Thyroid gland (tissue), 4 donors: ENCODE data around the gene LRRC7. TPM values are rescaled to one million over a fixed set of nuclear protein-coding genes. Genes with fewer than 3 reads are reported as not detected.
A peak's percentile ranks its signal among the peaks of the same experiment; 100 is the strongest.
"Not testable (repeated sequence)": the region's sequence is repeated elsewhere in the genome, so short reads cannot be mapped to it uniquely, and the experiment has no call there.

ENCODE experiments used
- DNase-seq, 2 donors: peaks; one replicate each; pipeline ENCODE4 v3.0.0-alpha.2; 2019
- H3K27ac ChIP-seq, 3 donors: fragments of 200-600 bp; sonication (generic); 1 replicate in 2 of 3; 2 replicates in 1 of 3; pipeline ENCODE4 v1.5.1; 2016 to 2019; ENCODE audit warnings: mild to moderate bottlenecking in 1 of 3, moderate library complexity in 1 of 3
- H3K27me3 ChIP-seq: fragments of 200-600 bp; sonication (generic); one replicate; pipeline ENCODE4 v1.5.1; 2019
- H3K36me3 ChIP-seq, 2 donors: fragments of 200-600 bp; sonication (generic); one replicate each; pipeline ENCODE4 v1.5.1; 2016 to 2019
- H3K4me1 ChIP-seq, 2 donors: fragments of 200-600 bp; sonication (generic); one replicate each; pipeline ENCODE4 v1.5.1; 2017 to 2019
- H3K4me3 ChIP-seq, 3 donors: fragments of 200-600 bp; sonication (generic); replicated peaks in 1 of 3; 1 replicate in 2 of 3; 2 replicates in 1 of 3; pipeline ENCODE4 v1.5.1; 2016; ENCODE audit warnings: mild to moderate bottlenecking in 1 of 3
- H3K9me3 ChIP-seq: fragments of 200-600 bp; sonication (generic); one replicate; pipeline ENCODE4 v1.5.1; 2017
- CTCF ChIP-seq, 6 experiments: fragments of 200-600 bp in 3 of 6; fragments of 450-650 bp in 3 of 6; sonication (generic) in 3 of 6; IDR thresholded peaks; one replicate each; pipeline ENCODE4 v1.5.1; 2016 to 2019; ENCODE audit warnings: antibody characterized with exemption in 6 of 6, mild to moderate bottlenecking in 2 of 6, inconsistent platforms in 1 of 6, moderate library complexity in 1 of 6
- POLR2A ChIP-seq, 2 donors: fragments of 450-650 bp; IDR thresholded peaks; one replicate each; pipeline ENCODE4 v1.6.1; 2017; ENCODE audit warnings: antibody characterized with exemption in 2 of 2, mild to moderate bottlenecking in 2 of 2, moderate library complexity in 1 of 2
- WGBS, 2 donors: methylation state at CpG; one replicate each; pipeline ENCODE4 v1.1.5; 2017; 5-methylcytosine and 5-hydroxymethylcytosine counted together
- intact Hi-C: fragments of 100-400 bp; cut with DNase I; formaldehyde crosslinking; loops from one replicate; pipeline ENCODE4 v1.15.1; 2023
- total RNA-seq, 4 donors: library from RNA; depleted of rRNA; stranded (reverse); fragments of >200 nt; gene quantifications; one replicate each; pipeline ENCODE4 v1.2.3, GENCODE V29; 2016

The LRRC7 gene
- total RNA-seq, 4 donors from 2014 or later = 7.9 to 31.7 (median 18.7) TPM

GRCh38 chr1:69711190-69711930 lies 143.6 kb downstream of the LRRC7 start:
- Histone ChIP-seq H3K4me3 (no peak overlapping the region), H3K27me3 (no peaks in the 10 kb centered on the region), H3K9me3 (no peaks in the 10 kb centered on the region), H3K36me3 (no peaks in the 10 kb centered on the region), H3K4me1 (peaks cover 11 to 27% of the 10 kb centered on the region in 2 donors), H3K27ac (no peak overlapping the region)
- intact Hi-C loops = no loop called here
- WGBS, 2 donors = 83 to 84% methylated on average over 4 of the region's 4 CpGs
- DNase-seq = no peak
- TF ChIP-seq CTCF (IDR thresholded peaks at IDR 0.05) = no peak
- no peak for TF ChIP-seq POLR2A (IDR thresholded peaks at IDR 0.05)

- H3K4me3 ChIP-seq, H3K36me3 ChIP-seq, H3K9me3 ChIP-seq, H3K27me3 ChIP-seq, DNase-seq, H3K27ac ChIP-seq, intact Hi-C loops, H3K4me1 ChIP-seq: not testable (repeated sequence)
Measured at GRCh38 chr1:69717834-69718233, 150.1 kb downstream of the LRRC7 start.

- no peaks in the 10 kb centered on the region for H3K27me3 ChIP-seq
- TF ChIP-seq CTCF (IDR thresholded peaks at IDR 0.05) (no peak), POLR2A (IDR thresholded peaks at IDR 0.05) (no peak)
- whole genome bisulfite sequencing, 2 donors = 62 to 63% methylated on average over 1 of the region's 1 CpG
- no peaks in the 10 kb centered on the region for H3K36me3 ChIP-seq
- no peak overlapping the region for H3K27ac ChIP-seq
- H3K4me3 ChIP-seq = no peak overlapping the region
- DNase-seq = no peak
- intact Hi-C loops = no loop called here
- no peaks in the 10 kb centered on the region for H3K9me3 ChIP-seq
- H3K4me1 ChIP-seq = no peaks in the 10 kb centered on the region
Measured at GRCh38 chr1:69728206-69728605, 160.5 kb downstream of the LRRC7 start.

GRCh38 chr1:69733061-69733460 lies 165.3 kb downstream of the LRRC7 start:
- Histone ChIP-seq H3K27ac (no peak overlapping the region), H3K27me3 (no peaks in the 10 kb centered on the region), H3K4me3 (no peak overlapping the region), H3K4me1 (no peaks in the 10 kb centered on the region), H3K36me3 (no peaks in the 10 kb centered on the region), H3K9me3 (no peaks in the 10 kb centered on the region)
- TF ChIP-seq CTCF (IDR thresholded peaks at IDR 0.05) = no peak
- no peak for TF ChIP-seq POLR2A (IDR thresholded peaks at IDR 0.05)
- intact Hi-C loops = no loop called here
- DNase-seq = no peak

GRCh38 chr1:69737527-69738185 lies 169.9 kb downstream of the LRRC7 start:
- 57 to 64% methylated on average over 3 of the region's 3 CpGs for WGBS, 2 donors
- peak in 5 of 6 experiments; percentile 14 to 71 (median 60) for TF ChIP-seq CTCF (IDR thresholded peaks at IDR 0.05)
- no peak for TF ChIP-seq POLR2A (IDR thresholded peaks at IDR 0.05)
- no peaks in the 10 kb centered on the region for H3K9me3 ChIP-seq
- H3K27me3 ChIP-seq = no peaks in the 10 kb centered on the region
- H3K4me3 ChIP-seq = no peak overlapping the region
- DNase-seq = peak; percentile 2 to 11
- H3K27ac ChIP-seq = no peak overlapping the region
- intact Hi-C loops = no loop called here
- H3K36me3 ChIP-seq = no peaks in the 10 kb centered on the region
- H3K4me1 ChIP-seq = no peaks in the 10 kb centered on the region
